Effector memory CD8-positive, alpha-beta T cell (primary cell): ENCODE results near the gene MUC21.

ENCODE experiments used
- ATAC-seq: fragments of 150-1000 bp; cut with Tn5 transposase; replicated peaks from 2 replicates; pipeline ENCODE4 v1.10.0; 2021; ENCODE audit warnings: mild to moderate bottlenecking, moderate library complexity
- DNase-seq, 3 experiments: peaks; one replicate each; pipeline ENCODE4 v3.0.0; 2021
- H3K27ac Mint-ChIP-seq, 2 donors: one replicate each; pipeline ENCODE4 v1.8.0; 2022; ENCODE audit warnings: mild to moderate bottlenecking in 2 of 2, mixed read lengths in 2 of 2, moderate library complexity in 2 of 2
- H3K27me3 Mint-ChIP-seq, 2 donors: one replicate each; pipeline ENCODE4 v1.8.0; 2022; ENCODE audit warnings: mixed read lengths in 2 of 2
- H3K36me3 Mint-ChIP-seq: one replicate; pipeline ENCODE4 v1.8.0; 2022; ENCODE audit warnings: mild to moderate bottlenecking, moderate library complexity, mixed read lengths; ENCODE audit not compliant: insufficient read depth
- H3K4me1 Mint-ChIP-seq, 2 donors: one replicate each; pipeline ENCODE4 v1.8.0; 2022; ENCODE audit warnings: low read depth in 2 of 2, mixed read lengths in 2 of 2
- H3K4me3 Mint-ChIP-seq, 2 donors: one replicate each; pipeline ENCODE4 v1.8.0; 2022; ENCODE audit warnings: mild to moderate bottlenecking in 2 of 2, mixed read lengths in 2 of 2, moderate library complexity in 2 of 2
- H3K9me3 Mint-ChIP-seq, 2 donors: one replicate each; pipeline ENCODE4 v1.8.0; 2022; ENCODE audit warnings: mixed read lengths in 2 of 2
- total RNA-seq, 9 experiments: gene quantifications; one replicate each; lab custom pipeline; 2026; lab: John Stamatoyannopoulos, UW

Gene MUC21
- 0 reads per million in 9 experiments for total RNA-seq

DNA sequence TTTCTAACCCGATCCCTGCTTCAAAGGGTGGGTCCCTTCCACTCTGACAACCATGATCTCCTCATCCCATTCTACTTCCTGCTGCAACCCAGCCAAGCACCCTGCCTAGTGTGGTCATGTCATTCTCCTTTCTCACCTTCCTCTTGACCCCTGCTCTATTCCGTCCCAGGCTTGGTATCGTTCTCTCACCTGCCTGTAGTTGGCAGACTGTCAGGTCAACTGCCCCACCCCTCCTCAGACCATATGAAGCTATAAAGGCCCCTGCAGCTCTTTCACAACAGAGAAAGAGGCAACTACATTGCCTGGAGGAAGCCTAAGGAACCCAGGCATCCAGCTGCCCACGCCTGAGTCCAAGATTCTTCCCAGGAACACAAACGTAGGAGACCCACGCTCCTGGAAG lies at the start of gene MUC21:
Gene MUC21, plus strand, starts transcription at position 280 of the 400 bp plus-strand sequence. CDS start 241 bp downstream, outside the sequence.
- H3K36me3 Mint-ChIP-seq, result no peaks in the 10 kb centered on the region

DNA sequence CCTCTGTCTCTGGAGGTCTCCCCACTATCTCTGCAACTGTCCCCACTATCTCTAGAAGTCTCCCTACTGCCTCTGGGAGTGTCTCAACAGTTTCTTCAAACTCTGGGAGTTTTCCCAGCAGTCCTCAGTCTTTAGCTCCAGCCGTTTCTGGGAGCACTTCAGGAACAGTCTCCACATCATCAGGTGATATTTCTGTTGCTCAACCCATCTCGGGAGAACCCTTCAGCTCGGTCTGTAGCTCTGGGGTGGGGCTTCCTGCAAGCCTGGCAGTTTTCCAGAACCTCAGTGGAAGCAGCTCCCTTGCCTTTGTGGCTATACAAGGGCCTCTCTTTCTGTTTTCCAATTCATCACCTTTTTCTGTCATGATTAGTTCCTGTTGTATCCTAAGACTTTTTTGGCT lies 48.5 kb upstream of the MUC21 start:
- H3K9me3 Mint-ChIP-seq, result no peaks in the 10 kb centered on the region
- DNase-seq (no peak), ATAC-seq (no peak)
- no peaks in the 10 kb centered on the region for H3K4me1 Mint-ChIP-seq
- peaks cover 20 to 61% of the 10 kb centered on the region in 2 donors for H3K27me3 Mint-ChIP-seq
- H3K4me3 Mint-ChIP-seq, result no peak overlapping the region
- no peaks in the 10 kb centered on the region for H3K36me3 Mint-ChIP-seq
- H3K27ac Mint-ChIP-seq, result no peak overlapping the region

More for the DNA sequence above, at the start of gene MUC21:
- no peaks in the 10 kb centered on the region for H3K9me3 Mint-ChIP-seq
- no peak for ATAC-seq
- peaks cover 0 to 2% of the 10 kb centered on the region in 2 donors for H3K4me1 Mint-ChIP-seq
- peaks cover 42 to 73% of the 10 kb centered on the region in 2 donors for H3K27me3 Mint-ChIP-seq
- H3K27ac Mint-ChIP-seq, result peak within 1 kb of the TSS in 1 of 2 donors; percentile 13
- no peak for DNase-seq
- no peak within 1 kb of the TSS for H3K4me3 Mint-ChIP-seq

DNA sequence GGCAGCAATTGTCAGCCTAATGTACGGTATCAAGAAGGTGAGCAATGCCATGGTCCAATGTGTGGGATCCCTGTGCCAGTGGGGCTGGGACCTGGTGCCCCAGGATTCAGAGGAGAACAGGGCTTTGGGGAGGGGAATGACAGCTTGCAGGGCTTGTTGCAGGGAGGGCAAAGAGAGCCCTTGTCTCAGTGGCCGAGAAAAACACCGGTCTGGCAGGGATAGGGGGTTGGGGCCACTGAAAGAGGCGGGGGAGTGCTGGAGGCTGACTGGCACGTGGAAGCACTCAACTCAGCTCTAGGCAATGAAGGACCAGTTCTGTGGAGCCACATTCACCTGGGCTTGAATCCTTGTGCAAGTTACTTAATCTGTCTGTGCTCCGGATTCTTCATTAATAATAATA lies 46.3 kb upstream of the MUC21 start:
- ATAC-seq (no peak), DNase-seq (no peak)
- Mint-ChIP-seq H3K36me3 (no peaks in the 10 kb centered on the region), H3K4me3 (no peak overlapping the region), H3K27ac (no peak overlapping the region), H3K9me3 (no peaks in the 10 kb centered on the region), H3K4me1 (no peaks in the 10 kb centered on the region), H3K27me3 (peaks cover 42 to 83% of the 10 kb centered on the region in 2 donors)

DNA sequence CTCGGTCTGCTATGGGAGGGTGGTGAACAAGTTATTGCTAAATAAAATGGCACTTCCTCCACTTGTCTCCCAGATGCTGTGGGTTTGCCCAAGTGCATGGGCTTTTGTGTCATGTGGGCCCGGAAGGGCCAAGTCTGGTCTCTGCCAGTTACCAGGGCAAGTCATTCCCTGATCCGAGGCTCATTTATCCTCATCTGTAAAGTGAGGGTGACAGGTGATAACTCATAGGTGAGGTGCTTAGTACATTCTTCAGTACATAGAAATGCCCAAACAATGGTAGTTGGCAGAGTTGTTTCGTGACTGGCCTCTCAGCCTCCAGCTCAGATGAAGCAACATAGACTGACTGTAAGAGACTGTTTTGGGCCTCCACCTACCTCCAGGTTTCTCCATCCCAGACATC lies 44.8 kb upstream of the MUC21 start:
- H3K4me1 Mint-ChIP-seq, result peaks cover 0 to 5% of the 10 kb centered on the region in 2 donors
- H3K36me3 Mint-ChIP-seq, result no peaks in the 10 kb centered on the region
- no peaks in the 10 kb centered on the region for H3K9me3 Mint-ChIP-seq
- no peak for DNase-seq
- no peak overlapping the region for H3K27ac Mint-ChIP-seq
- peaks cover 55 to 92% of the 10 kb centered on the region in 2 donors for H3K27me3 Mint-ChIP-seq
- no peak overlapping the region for H3K4me3 Mint-ChIP-seq
- ATAC-seq, result no peak

DNA sequence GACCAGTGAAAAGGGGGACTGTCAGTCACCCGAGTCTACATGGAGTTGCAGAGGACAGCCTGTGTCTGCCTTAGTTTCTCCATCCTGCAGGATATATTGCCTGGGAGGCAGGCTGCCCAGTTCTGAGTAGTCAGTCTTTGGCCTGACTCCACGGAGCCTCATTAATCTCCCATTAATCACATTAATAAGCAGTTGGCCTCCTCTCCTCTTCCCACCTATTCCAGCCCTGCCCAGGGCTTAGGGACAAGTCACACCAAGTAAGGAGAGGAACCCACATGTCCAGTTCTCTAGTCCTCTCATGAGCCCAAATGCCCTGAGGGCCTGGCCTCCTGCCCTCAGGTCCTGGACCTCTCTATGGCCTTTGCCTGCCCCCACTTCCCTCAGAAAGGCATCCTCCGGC lies 44.0 kb upstream of the MUC21 start:
- DNase-seq, result no peak
- Mint-ChIP-seq H3K9me3 (no peaks in the 10 kb centered on the region), H3K36me3 (no peaks in the 10 kb centered on the region), H3K27ac (no peak overlapping the region), H3K4me1 (peaks cover 0 to 5% of the 10 kb centered on the region in 2 donors), H3K4me3 (no peak overlapping the region), H3K27me3 (peaks cover 62 to 99% of the 10 kb centered on the region in 2 donors)
- no peak for ATAC-seq

DNA sequence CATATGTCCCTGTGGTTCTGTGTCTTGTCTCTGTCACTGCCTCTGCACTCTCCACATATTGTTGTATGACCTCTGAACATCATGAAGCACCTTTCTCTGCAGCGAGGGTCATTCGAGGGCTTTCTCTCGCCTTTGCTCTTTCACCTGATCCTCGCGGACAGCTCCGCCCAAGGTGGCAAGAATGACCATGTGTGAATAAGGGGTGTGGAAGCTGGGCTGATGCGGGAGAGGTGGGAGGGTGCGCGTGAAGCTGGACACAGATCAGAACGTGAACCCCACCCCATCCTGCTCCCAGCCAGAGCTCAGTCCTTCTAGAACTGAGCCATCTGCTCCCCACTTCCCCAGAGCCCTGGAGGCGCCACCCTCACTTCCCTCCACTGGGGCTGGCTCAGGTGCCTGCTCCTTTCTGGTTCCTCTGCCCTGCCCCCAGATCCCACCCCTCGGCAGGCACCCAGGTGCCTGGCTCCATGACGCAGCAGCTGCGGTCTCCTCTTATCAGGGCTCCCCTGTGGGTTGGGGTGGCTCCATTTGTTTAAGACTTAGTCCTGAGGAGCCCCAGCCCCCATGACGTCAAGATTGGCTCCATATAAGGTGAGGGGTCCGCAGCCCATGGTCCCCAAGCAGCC lies 43.0 kb upstream of the MUC21 start, which contains the start of gene MUCL3:
Gene MUCL3, plus strand, starts transcription at position 613 of the 626 bp plus-strand sequence. CDS start 27 bp downstream, outside the sequence.
- Mint-ChIP-seq H3K9me3 (no peaks in the 10 kb centered on the region), H3K36me3 (no peaks in the 10 kb centered on the region), H3K4me3 (no peak within 1 kb of the TSS), H3K27me3 (peaks cover 69 to 99% of the 10 kb centered on the region in 2 donors), H3K27ac (no peak within 1 kb of the TSS), H3K4me1 (peaks cover 0 to 5% of the 10 kb centered on the region in 2 donors)
- ATAC-seq (no peak), DNase-seq (no peak)

DNA sequence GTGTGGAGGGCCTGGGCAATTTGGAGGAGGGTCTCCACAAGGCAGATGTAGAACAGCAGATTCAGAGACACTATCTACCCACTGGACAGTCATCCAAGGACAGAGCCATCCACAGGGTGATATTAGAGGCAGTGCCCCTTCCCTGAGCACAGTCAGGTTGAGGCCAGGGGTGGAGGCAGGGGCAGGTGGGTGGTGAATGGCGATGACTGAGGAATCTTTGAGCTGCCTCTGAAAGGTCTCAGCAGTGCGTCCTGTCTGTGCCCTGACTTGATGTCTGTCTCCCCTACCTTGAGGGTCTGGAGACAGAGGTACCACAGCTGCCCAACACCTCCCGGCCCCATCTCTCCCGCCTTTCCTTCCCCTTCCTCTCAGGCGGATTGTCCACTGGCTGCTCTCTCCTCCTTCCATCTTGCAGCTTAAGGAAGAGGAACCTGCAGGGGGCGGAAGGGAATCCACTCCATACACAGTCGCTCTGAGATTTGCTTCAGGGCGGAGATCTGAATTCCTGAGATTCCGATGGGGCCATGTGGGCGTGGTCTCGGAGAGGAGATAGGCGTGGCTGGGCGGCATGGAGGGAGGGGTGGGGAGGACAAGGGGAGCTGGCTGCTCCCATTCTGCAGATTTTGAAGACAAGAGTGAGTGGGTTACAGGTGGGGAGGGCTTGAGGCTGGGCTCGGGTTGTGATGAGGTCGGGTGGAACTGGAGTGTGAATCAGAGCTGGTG lies 41.0 kb upstream of the MUC21 start:
- Mint-ChIP-seq H3K4me3 (no peak overlapping the region), H3K27me3 (peaks cover 62 to 100% of the 10 kb centered on the region in 2 donors), H3K27ac (no peak overlapping the region), H3K9me3 (no peaks in the 10 kb centered on the region), H3K4me1 (peaks cover 0 to 5% of the 10 kb centered on the region in 2 donors), H3K36me3 (no peaks in the 10 kb centered on the region)
- DNase-seq (no peak), ATAC-seq (no peak)

DNA sequence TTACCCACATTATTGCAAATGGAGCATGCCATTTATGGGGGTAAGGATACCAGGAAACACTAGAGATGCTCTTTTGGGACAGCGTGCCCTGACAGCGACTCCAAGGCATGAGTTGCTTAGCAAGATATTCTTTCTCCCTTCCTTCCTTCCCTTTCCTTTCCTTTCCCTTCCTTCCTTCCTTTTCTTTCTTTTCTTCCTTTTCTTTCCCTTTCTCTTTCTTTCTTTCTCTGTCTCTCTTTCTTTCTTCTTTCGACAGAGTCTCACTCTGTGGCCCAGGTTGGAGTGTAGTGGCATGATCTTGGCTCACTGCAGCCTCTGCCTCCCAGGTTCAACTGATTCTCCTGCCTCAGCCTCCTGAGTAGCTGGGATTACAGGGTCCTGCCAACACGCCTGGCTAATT lies 39.5 kb upstream of the MUC21 start:
- Mint-ChIP-seq H3K4me1 (peaks cover 0 to 5% of the 10 kb centered on the region in 2 donors), H3K36me3 (no peaks in the 10 kb centered on the region), H3K27ac (no peak overlapping the region), H3K27me3 (peaks cover 78 to 100% of the 10 kb centered on the region in 2 donors), H3K9me3 (no peaks in the 10 kb centered on the region), H3K4me3 (no peak overlapping the region)
- DNase-seq, result no peak
- no peak for ATAC-seq

DNA sequence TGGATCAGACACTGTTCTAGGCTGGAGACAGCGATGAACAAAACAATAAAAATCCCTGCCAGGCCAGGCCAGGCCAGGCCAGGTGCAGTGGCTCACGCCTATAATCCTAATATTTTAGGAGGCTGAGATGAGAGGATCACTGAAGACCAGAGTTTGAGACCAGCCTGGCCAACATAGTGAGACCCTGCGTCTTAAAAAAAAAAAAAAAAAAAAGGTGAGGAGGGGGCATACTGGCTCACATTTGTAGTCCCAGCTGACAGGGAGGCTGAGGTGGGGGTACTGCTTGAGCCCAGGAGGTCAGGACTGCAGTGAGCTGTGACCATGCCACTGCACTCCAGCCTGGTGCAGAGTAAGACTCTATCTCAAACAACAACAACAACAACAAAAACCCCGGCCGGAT lies 38.2 kb upstream of the MUC21 start:
- Mint-ChIP-seq H3K27ac (no peak overlapping the region), H3K27me3 (peaks cover 81 to 100% of the 10 kb centered on the region in 2 donors), H3K36me3 (no peaks in the 10 kb centered on the region), H3K9me3 (peaks cover 3 to 5% of the 10 kb centered on the region in 2 donors), H3K4me1 (peaks cover 0 to 5% of the 10 kb centered on the region in 2 donors), H3K4me3 (no peak overlapping the region)
- DNase-seq (no peak), ATAC-seq (no peak)

DNA sequence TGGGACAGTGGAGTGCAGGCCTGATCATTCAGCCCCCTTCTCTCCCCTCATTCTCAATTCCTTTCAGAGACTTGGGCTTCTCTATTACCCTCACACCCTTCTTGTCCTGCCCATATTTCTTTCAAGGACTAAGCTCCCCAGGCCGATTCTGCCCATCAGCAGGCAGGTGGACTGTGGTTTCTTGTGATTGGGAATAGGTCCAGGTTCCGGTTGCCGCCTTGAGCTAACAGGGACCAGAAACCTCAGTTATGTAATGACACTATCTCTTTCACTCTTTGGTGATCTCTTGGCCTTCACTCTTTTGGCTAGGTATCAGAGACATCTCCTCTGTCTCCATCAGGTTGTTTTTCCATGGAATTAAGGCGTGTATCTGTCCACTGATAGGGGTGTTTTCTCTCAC lies 36.3 kb upstream of the MUC21 start:
- Mint-ChIP-seq H3K4me1 (peaks cover 0 to 6% of the 10 kb centered on the region in 2 donors), H3K4me3 (no peak overlapping the region), H3K9me3 (peaks cover 5 to 17% of the 10 kb centered on the region in 2 donors), H3K27me3 (peaks cover 78 to 100% of the 10 kb centered on the region in 2 donors), H3K36me3 (no peaks in the 10 kb centered on the region), H3K27ac (no peak overlapping the region)
- DNase-seq (no peak), ATAC-seq (no peak)

DNA sequence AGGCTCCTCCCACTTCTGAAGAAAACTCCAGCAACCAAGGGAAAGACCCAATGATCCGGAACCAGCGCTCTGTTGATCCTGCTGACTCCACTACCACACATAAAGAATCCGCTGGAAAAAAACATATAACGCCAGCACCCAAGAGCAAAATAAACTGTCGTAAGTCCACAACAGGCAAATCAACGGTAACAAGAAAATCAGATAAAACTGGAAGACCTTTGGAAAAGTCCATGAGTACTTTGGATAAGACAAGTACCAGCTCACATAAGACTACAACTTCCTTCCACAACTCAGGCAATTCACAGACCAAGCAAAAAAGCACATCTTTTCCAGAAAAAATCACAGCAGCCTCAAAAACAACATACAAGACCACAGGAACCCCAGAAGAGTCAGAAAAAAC lies 34.7 kb upstream of the MUC21 start:
- H3K4me1 Mint-ChIP-seq, result peaks cover 0 to 1% of the 10 kb centered on the region in 2 donors
- H3K27me3 Mint-ChIP-seq, result peaks cover 70 to 99% of the 10 kb centered on the region in 2 donors
- ATAC-seq, result no peak
- H3K27ac Mint-ChIP-seq, result no peak overlapping the region
- peaks cover 5 to 17% of the 10 kb centered on the region in 2 donors for H3K9me3 Mint-ChIP-seq
- no peak overlapping the region for H3K4me3 Mint-ChIP-seq
- DNase-seq, result no peak
- no peaks in the 10 kb centered on the region for H3K36me3 Mint-ChIP-seq

DNA sequence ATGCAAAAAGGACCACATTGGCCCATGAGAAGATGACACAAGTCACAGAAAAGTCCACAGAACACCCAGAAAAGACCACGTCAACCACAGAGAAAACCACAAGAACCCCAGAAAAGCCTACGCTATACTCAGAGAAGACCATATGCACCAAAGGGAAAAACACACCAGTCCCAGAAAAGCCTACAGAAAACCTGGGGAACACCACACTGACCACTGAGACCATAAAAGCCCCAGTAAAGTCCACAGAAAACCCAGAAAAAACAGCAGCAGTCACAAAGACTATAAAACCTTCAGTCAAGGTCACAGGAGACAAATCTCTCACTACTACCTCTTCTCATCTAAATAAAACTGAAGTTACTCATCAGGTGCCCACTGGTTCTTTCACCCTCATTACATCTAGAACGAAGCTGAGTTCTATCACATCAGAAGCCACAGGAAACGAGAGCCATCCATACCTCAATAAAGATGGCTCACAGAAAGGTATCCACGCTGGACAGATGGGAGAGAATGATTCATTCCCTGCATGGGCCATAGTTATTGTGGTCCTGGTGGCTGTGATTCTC lies 31.5 kb upstream of the MUC21 start:
- Mint-ChIP-seq H3K27me3 (peaks cover 54 to 75% of the 10 kb centered on the region in 2 donors), H3K27ac (no peak overlapping the region)
- no peak for ATAC-seq

DNA sequence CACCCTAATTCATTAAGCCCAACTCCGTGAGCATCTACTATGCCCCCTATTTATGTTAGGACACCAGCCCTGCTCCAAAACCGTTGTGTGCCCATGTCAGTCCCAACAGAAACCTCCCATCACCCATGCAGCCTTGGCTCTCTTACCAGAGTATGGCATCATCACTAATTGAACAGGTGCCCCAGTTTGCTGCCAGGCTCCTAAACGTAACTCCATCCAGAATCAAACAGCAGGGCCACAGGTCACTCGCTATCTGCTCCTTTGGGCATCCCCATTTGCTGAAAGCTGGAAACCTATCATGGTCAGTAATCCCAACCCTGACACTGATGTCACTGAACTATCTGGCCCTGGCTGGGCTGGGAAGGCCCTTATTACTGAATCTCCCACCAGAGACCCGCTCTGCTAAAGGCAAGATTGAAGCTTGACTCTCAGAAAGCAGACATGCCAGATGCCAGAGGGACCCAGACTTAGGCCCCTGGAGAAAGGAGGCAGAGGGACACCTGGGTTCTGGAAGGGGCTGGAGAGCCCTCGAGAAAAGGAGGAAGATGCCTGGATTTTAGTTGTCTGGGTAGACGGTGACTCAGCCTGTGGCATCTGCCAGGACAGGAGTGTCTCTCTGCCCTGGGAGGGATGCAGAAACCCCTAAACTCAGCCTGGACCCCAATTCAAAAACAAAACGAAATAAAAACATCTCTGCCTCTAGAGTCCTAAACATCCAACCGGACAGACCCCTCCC lies 28.7 kb upstream of the MUC21 start:
- Mint-ChIP-seq H3K36me3 (peaks cover 2% of the 10 kb centered on the region), H3K4me1 (peaks cover 0 to 10% of the 10 kb centered on the region in 2 donors), H3K27ac (peak overlapping the region; percentile 57 to 72), H3K27me3 (peaks cover 50 to 71% of the 10 kb centered on the region in 2 donors), H3K4me3 (peak overlapping the region; percentile 79 to 81), H3K9me3 (peaks cover 2 to 17% of the 10 kb centered on the region in 2 donors)
- DNase-seq (no peak), ATAC-seq (no peak)

More for the DNA sequence above, 31.5 kb upstream of the MUC21 start:
- Mint-ChIP-seq H3K4me3 (no peak overlapping the region), H3K36me3 (peaks cover 2% of the 10 kb centered on the region), H3K4me1 (peaks cover 0 to 10% of the 10 kb centered on the region in 2 donors), H3K9me3 (peaks cover 5 to 17% of the 10 kb centered on the region in 2 donors)
- DNase-seq, result no peak
